PFSK-1 (cell line): ENCODE results near the gene C18orf54.

Experiments used
- POLR2AphosphoS5 ChIP-seq: IDR thresholded peaks from 2 replicates; pipeline ENCODE4 v1.6.1; 2012; ENCODE audit warnings: low read depth, mild to moderate bottlenecking, control low read depth, low read length, moderate library complexity
- SIN3A ChIP-seq: IDR thresholded peaks from 2 replicates; pipeline ENCODE4 v1.6.1; 2012; ENCODE audit warnings: mild to moderate bottlenecking, low read length, moderate library complexity, borderline replicate concordance; ENCODE audit not compliant: insufficient read depth
- TF ChIP-seq, protein P1 (sequence below), 2 experiments: IDR thresholded peaks; 2 replicates each; pipeline versions ENCODE4 v1.6.1 to v1.8.0; 2011 to 2012; ENCODE audit warnings: low read depth in 2 of 2, low read length in 2 of 2, control low read depth in 1 of 2, inconsistent platforms in 1 of 2, mild to moderate bottlenecking in 1 of 2, moderate library complexity in 1 of 2; ENCODE audit not compliant: insufficient read depth in 1 of 2

DNA sequence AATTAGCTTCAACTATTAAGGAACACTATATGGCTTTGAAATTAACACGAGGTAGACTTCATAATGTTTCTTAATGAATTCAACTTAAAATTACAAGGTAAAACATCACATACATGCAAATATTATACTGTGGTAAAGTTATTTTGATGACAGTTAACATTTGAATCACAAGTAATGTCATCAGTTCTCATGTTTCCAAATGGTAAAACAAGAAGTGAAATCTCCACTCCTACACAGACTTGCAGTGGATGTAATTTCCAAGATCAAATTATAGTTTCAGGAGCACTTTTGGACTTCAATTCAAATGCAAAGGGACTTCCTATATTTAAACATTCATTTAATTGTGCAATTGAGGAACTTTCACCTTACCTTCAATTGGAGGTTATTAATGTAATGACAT lies 39.1 kb downstream of the C18orf54 start:
- TF ChIP-seq POLR2AphosphoS5 (no peak), SIN3A (no peak)
- TF ChIP-seq, protein P1, sequence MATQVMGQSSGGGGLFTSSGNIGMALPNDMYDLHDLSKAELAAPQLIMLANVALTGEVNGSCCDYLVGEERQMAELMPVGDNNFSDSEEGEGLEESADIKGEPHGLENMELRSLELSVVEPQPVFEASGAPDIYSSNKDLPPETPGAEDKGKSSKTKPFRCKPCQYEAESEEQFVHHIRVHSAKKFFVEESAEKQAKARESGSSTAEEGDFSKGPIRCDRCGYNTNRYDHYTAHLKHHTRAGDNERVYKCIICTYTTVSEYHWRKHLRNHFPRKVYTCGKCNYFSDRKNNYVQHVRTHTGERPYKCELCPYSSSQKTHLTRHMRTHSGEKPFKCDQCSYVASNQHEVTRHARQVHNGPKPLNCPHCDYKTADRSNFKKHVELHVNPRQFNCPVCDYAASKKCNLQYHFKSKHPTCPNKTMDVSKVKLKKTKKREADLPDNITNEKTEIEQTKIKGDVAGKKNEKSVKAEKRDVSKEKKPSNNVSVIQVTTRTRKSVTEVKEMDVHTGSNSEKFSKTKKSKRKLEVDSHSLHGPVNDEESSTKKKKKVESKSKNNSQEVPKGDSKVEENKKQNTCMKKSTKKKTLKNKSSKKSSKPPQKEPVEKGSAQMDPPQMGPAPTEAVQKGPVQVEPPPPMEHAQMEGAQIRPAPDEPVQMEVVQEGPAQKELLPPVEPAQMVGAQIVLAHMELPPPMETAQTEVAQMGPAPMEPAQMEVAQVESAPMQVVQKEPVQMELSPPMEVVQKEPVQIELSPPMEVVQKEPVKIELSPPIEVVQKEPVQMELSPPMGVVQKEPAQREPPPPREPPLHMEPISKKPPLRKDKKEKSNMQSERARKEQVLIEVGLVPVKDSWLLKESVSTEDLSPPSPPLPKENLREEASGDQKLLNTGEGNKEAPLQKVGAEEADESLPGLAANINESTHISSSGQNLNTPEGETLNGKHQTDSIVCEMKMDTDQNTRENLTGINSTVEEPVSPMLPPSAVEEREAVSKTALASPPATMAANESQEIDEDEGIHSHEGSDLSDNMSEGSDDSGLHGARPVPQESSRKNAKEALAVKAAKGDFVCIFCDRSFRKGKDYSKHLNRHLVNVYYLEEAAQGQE (IDR thresholded peaks at IDR 0.05; ENCODE audit: insufficient read depth in 1 of 2, low read depth in 2 of 2, low read length in 2 of 2), result no peak
